Ovary (tissue), 9 donors: Measurements from ENCODE around the gene AKNA. TPM values are rescaled to one million over a fixed set of nuclear protein-coding genes. Genes with fewer than 3 reads are reported as not detected.

Experiments
- DNase-seq, 5 donors: peaks; one replicate each; pipeline ENCODE4 v3.0.0-alpha.2; 2019 to 2020
- H3K27ac ChIP-seq, 2 donors: fragments of 200-600 bp; one replicate each; pipeline versions ENCODE4 v1.5.1 to v1.8.0; 2019 to 2022
- H3K27me3 ChIP-seq: fragments of 200-600 bp; one replicate; pipeline ENCODE4 v1.8.0; 2022
- H3K36me3 ChIP-seq: fragments of 200-600 bp; sonication (generic); one replicate; pipeline ENCODE4 v1.5.1; 2019
- H3K4me1 ChIP-seq: one replicate; pipeline ENCODE4 v1.8.1; 2013; ENCODE audit warnings: mild to moderate bottlenecking, moderate library complexity; ENCODE audit not compliant: insufficient read depth
- H3K4me3 ChIP-seq: fragments of 200-600 bp; sonication (generic); one replicate; pipeline ENCODE4 v1.5.1; 2017
- H3K9me3 ChIP-seq, 2 donors: fragments of 200-600 bp in 1 of 2; sonication (generic) in 1 of 2; one replicate each; pipeline versions ENCODE4 v1.5.1 to v1.8.1; 2013 to 2019; ENCODE audit warnings: mild to moderate bottlenecking in 1 of 2, moderate library complexity in 1 of 2
- CTCF ChIP-seq, 3 donors: fragments of 450-650 bp in 2 of 3; fragments of 200-600 bp in 1 of 3; IDR thresholded peaks; one replicate each; pipeline versions ENCODE4 v1.5.1 to v1.8.0; 2016 to 2022; ENCODE audit warnings: antibody characterized with exemption in 3 of 3, mild to moderate bottlenecking in 1 of 3
- EP300 ChIP-seq: sonication (generic); formaldehyde crosslinking; IDR thresholded peaks from one replicate; pipeline ENCODE4 v1.6.1; 2017; ENCODE audit warnings: antibody characterized with exemption
- POLR2A ChIP-seq: fragments of 450-650 bp; IDR thresholded peaks from one replicate; pipeline ENCODE4 v1.6.1; 2017; ENCODE audit warnings: antibody characterized with exemption, mild to moderate bottlenecking, moderate library complexity
- WGBS, 3 donors: extraction: QIAGEN DNeasy Blood & Tissue Kit in 1 of 3; methylation state at CpG; one replicate each; pipeline versions ENCODE4 v1.1.5 to v1.1.7; 2013 to 2017; 5-methylcytosine and 5-hydroxymethylcytosine counted together
- intact Hi-C, 4 donors: fragments of 100-400 bp; cut with DNase I; formaldehyde crosslinking; loops; one replicate each; pipeline versions ENCODE4 v1.11.0 to v1.15.1; 2022 to 2023
- polyA plus RNA-seq, 2 donors: library from polyadenylated mRNA; stranded (reverse); fragments of 200-250 nt in 1 of 2; fragments of 350-450 nt in 1 of 2; fragmentation: Illumina TruSeq in 1 of 2; extraction: RNeasy Lipid Tissue Mini Kit (QIAGEN cat#74804) in 1 of 2; gene quantifications; one replicate each; pipeline ENCODE4 v1.2.3, GENCODE V29; 2013 to 2014
- total RNA-seq, 7 donors: library from RNA; depleted of rRNA in 2 of 7; stranded (reverse); fragments of >200 nt in 2 of 7; fragmentation: NEBNext Ultra II Directional in 3 of 7; extraction: Animal tissue kit (Norgen Biotek cat#: 25700) in 3 of 7; gene quantifications; one replicate each; pipeline versions ENCODE4 v1.1.0 to v1.2.4, GENCODE V29; 2016 to 2023
- donor health status: DM: no; HTN: no; CAD: no; lungs with moderate emphysema.
- donor health status: DM: no; HTN: no; CAD: no.
- donor health status: Bipolar disorder and iron deficiency.
- donor health status: DM: yes; HTN: yes; CAD: no.
- donor health status: DM: no; HTN: no; CAD: no.
- donor health status: DM: yes; HTN: yes; CAD: no.

AKNA gene
- total and polyA plus RNA-seq, 9 donors = 12.9 to 123 (median 36.4) TPM

- intact Hi-C loops = no loop called here
- no peak for DNase-seq
- no peaks in the 10 kb centered on the region for H3K27me3 ChIP-seq
- no peak overlapping the region for H3K27ac ChIP-seq
- no peaks in the 10 kb centered on the region for H3K36me3 ChIP-seq
- H3K9me3 ChIP-seq = no peaks in the 10 kb centered on the region
- peaks cover 15% of the 10 kb centered on the region for H3K4me1 ChIP-seq
- no peak for TF ChIP-seq EP300
- TF ChIP-seq CTCF (IDR thresholded peaks at IDR 0.05) = no peak
- no peak for TF ChIP-seq POLR2A
- H3K4me3 ChIP-seq = no peak overlapping the region
- 80 to 88% (median 82%) methylated on average over 6 of the region's 6 CpGs for WGBS, 3 donors
Observed at GRCh38 chr9:114411452-114411851, 23.7 kb upstream of the AKNA start.

- Histone ChIP-seq H3K27ac (no peak overlapping the region), H3K36me3 (no peaks in the 10 kb centered on the region), H3K27me3 (no peaks in the 10 kb centered on the region), H3K4me3 (no peak overlapping the region), H3K4me1 (peaks cover 15% of the 10 kb centered on the region), H3K9me3 (no peaks in the 10 kb centered on the region)
- WGBS, 3 donors = 91 to 94% (median 94%) methylated on average over 8 of the region's 8 CpGs
- DNase-seq = no peak
- TF ChIP-seq POLR2A = no peak
- no peak for TF ChIP-seq EP300
- intact Hi-C loops = no loop called here
Observed at GRCh38 chr9:114410910-114411309, 23.1 kb upstream of the AKNA start.

GRCh38 chr9:114409842-114410241 lies 22.1 kb upstream of the AKNA start:
- DNase-seq = no peak
- Histone ChIP-seq H3K36me3 (no peaks in the 10 kb centered on the region), H3K4me1 (peaks cover 15% of the 10 kb centered on the region), H3K9me3 (no peaks in the 10 kb centered on the region), H3K4me3 (no peak overlapping the region), H3K27ac (no peak overlapping the region), H3K27me3 (no peaks in the 10 kb centered on the region)
- intact Hi-C loops = loop anchor here in 3 of 4 donors (5.0 to 10.0 kb wide), 3 partner anchors 242 to 602 kb away; partner anchors contain the start of gene TEX53 (in 2 of the 3)
- TF ChIP-seq EP300 (no peak), CTCF (IDR thresholded peaks at IDR 0.05) (no peak), POLR2A (no peak)
- WGBS, 3 donors = 73 to 78% (median 78%) methylated on average over 5 of the region's 5 CpGs

- peaks cover 10% of the 10 kb centered on the region for H3K4me1 ChIP-seq
- no peaks in the 10 kb centered on the region for H3K9me3 ChIP-seq
- no peak for DNase-seq
- no peak overlapping the region for H3K27ac ChIP-seq
- no peaks in the 10 kb centered on the region for H3K36me3 ChIP-seq
- H3K4me3 ChIP-seq = no peak overlapping the region
- 74 to 82% (median 79%) methylated on average over 11 of the region's 11 CpGs for WGBS, 3 donors
- H3K27me3 ChIP-seq = no peaks in the 10 kb centered on the region
- TF ChIP-seq EP300 = no peak
- no peak for TF ChIP-seq POLR2A
- no peak for TF ChIP-seq CTCF (IDR thresholded peaks at IDR 0.05)
- intact Hi-C loops = loop anchor here in 3 of 4 donors (5.0 to 10.0 kb wide), 3 partner anchors 243 to 603 kb away; partner anchors contain the start of gene TEX53 (in 2 of the 3)
Observed at GRCh38 chr9:114409103-114409780, 21.5 kb upstream of the AKNA start.

- Histone ChIP-seq H3K27me3 (no peaks in the 10 kb centered on the region), H3K4me1 (peaks cover 10% of the 10 kb centered on the region), H3K9me3 (no peaks in the 10 kb centered on the region), H3K36me3 (no peaks in the 10 kb centered on the region), H3K4me3 (no peak overlapping the region), H3K27ac (no peak overlapping the region)
- 84 to 88% (median 88%) methylated on average over 7 of the region's 7 CpGs for WGBS, 3 donors
- no peak for TF ChIP-seq EP300
- TF ChIP-seq CTCF (IDR thresholded peaks at IDR 0.05) = no peak
- no peak for TF ChIP-seq POLR2A
- intact Hi-C loops = loop anchor here in 3 of 4 donors (5.0 to 10.0 kb wide), 3 partner anchors 244 to 604 kb away; partner anchors contain the start of gene TEX53 (in 2 of the 3)
- DNase-seq = no peak
Observed at GRCh38 chr9:114408645-114409044, 20.9 kb upstream of the AKNA start.
